Upper lobe of left lung (tissue), 4 donors: Measurements from ENCODE around the gene SULF2.

ENCODE experiments used
- CTCF ChIP-seq, 6 experiments: fragments of 450-650 bp in 4 of 6; fragments of 200-600 bp in 2 of 6; sonication (generic) in 2 of 6; IDR thresholded peaks; one replicate each; pipeline ENCODE4 v1.5.1; 2016 to 2019; ENCODE audit warnings: antibody characterized with exemption in 6 of 6
- EP300 ChIP-seq, 4 donors: sonication (generic); formaldehyde crosslinking; IDR thresholded peaks; one replicate each; pipeline ENCODE4 v1.5.1; 2017; ENCODE audit warnings: antibody characterized with exemption in 4 of 4, control low read depth in 2 of 4
- POLR2A ChIP-seq, 4 donors: fragments of 450-650 bp; IDR thresholded peaks; one replicate each; pipeline ENCODE4 v1.5.1; 2016 to 2017; ENCODE audit warnings: antibody characterized with exemption in 4 of 4, mild to moderate bottlenecking in 2 of 4
- POLR2AphosphoS5 ChIP-seq, 2 donors: sonication (generic); formaldehyde crosslinking; IDR thresholded peaks; one replicate each; pipeline ENCODE4 v1.5.1; 2017; ENCODE audit warnings: antibody characterized with exemption in 2 of 2

GRCh38 chr20:47764154-47764733, 21.0 kb downstream of the SULF2 start:
- TF ChIP-seq POLR2A (IDR thresholded peaks at IDR 0.05), result no peak
- TF ChIP-seq EP300 (IDR thresholded peaks at IDR 0.05), result no peak
- TF ChIP-seq POLR2AphosphoS5 (IDR thresholded peaks at IDR 0.05), result no peak
- no peak for TF ChIP-seq CTCF (IDR thresholded peaks at IDR 0.05)
